ENCODE data around the gene ZCCHC8.
"Not testable (repeated sequence)": the region's sequence is repeated elsewhere in the genome, so short reads cannot be mapped to it uniquely, and the experiment has no call there.

Gene ZCCHC8

DNA sequence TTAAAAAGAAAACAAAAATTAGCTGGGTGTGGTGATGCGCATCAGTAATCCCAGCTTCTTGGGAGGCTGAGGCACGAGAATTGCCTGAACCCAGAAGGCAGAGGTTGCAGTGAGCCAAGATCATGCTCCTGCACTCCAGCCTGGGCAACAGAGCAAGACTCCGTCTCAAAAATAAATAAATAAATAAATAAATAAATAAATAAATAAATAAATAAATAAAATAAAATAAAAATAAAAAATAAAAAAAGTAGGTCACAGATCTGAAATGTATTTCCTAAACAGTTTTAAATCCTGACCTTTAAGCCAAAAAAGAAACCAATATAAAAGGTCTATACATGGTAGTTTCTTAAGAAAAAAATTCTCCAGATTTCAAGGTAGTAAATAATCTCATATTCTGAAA, 12.3 kb upstream of the ZCCHC8 start:
- not testable (repeated sequence) for DNase-seq (ENCODE audit: low spot score)

DNA sequence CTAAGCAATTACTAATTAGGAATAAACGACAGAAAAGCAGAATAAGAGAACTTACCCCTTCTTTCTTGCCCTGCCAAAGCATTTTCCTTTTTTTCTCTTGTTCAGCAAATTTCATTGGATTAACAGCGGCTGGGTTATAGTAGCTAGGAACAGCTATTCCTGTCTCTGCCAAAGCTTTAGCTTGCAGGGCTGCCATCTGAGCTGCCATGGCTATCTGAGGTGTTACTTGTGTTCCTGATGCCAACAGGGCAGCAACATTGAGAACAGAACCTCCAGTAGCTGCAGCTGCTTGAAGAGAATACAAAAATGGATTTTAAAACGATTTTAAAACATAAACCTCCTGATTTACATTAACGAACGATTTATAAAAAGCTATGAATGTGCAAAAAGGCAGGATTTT, 7.4 kb upstream of the ZCCHC8 start:
- no peak for DNase-seq (ENCODE audit: low spot score)

DNA sequence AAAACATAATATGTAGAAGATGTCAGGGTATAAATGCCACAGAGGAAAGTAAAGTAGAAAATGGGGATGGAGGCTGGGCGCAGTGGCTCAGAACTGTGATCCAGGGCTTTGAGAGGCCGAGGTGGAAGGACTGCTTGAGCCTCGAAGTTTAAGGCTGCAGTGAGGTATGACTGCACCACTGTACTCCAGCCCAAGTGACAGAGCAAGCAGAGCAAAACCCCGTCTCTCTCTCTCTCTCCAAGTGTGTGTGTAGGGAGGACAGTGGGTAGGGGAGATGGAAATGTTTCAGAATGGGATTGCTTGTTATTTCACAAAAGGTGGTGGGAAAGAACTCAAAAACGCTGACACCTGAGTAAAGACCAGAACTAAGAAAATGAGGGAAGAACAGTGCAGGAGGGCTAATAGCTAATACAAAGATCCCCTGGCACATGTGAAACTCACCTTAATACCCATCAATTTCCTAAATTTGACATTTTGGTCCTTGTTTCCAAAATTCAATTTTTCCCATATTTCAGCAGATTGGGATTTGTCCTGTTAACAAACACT, 5.7 kb upstream of the ZCCHC8 start:
- no peak for DNase-seq (ENCODE audit: low spot score)

DNA sequence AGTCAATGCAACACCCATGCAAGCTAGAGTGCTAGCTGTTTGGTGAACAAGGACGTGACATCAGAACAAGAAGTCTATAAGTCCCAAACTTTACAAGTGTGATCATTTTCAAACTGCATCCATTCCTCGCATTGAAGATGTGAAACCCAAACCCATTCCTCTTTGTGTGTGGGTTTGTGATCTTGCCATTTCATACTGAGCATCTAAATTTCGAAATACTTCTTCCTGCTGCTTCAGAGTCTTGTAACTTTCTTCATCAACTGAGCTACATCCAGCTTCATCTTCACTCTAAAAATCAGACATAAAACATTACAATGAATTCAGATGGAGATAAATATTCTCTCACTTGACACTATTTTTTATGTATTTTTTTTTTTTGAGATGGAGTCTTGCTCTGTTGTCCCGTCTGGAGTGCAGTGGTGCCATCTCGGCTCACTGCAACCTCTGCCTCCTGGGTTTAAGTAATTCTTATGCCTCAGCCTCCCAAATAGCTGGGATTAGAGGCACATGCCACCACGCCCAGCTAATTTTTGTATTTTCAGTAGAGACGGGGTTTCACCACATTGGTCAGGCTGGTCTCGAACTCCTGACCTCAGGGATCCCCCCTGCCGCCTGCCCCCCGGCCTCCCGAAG, 4.8 kb upstream of the ZCCHC8 start:
- no peak for DNase-seq (ENCODE audit: low spot score)

DNA sequence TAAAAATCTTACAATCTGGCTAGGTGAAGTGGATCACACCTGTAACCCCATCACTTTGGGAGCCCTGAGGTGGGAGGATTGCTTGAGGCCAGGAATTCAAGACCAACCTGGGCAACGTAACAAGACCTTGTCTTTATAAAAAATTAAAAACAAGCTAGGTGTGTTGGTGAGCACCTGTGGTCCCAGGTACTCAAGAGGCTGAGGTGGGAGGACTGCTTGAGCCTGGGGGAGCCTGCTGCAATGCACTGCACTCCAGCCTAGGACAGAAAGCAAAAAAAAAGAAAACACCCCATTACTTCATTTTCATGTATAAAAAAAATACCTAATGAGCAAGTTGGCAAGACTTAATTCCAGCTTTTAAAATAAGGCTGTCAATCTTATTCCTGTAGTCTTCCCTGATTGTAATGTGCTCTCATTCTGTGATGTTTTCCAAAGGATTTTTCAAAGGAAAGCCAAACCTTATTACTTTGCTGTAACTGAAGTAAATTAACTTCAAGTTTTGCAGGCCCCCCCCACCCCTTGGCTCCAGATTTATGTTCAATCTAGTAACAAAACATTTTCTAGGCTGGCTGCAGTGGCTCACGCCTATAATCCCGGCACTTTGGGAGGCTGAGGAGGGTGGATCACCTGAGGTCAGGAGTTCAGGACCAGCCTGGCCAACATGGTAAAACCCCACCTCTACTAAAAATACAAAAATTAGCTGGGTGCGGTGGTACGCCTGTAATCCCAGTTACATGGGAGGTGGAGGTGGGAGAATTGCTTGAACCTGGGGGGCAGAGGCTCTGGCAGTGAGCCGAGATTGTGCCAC, 3.3 kb upstream of the ZCCHC8 start:
- DNase-seq (ENCODE audit: low spot score), result no peak

DNA sequence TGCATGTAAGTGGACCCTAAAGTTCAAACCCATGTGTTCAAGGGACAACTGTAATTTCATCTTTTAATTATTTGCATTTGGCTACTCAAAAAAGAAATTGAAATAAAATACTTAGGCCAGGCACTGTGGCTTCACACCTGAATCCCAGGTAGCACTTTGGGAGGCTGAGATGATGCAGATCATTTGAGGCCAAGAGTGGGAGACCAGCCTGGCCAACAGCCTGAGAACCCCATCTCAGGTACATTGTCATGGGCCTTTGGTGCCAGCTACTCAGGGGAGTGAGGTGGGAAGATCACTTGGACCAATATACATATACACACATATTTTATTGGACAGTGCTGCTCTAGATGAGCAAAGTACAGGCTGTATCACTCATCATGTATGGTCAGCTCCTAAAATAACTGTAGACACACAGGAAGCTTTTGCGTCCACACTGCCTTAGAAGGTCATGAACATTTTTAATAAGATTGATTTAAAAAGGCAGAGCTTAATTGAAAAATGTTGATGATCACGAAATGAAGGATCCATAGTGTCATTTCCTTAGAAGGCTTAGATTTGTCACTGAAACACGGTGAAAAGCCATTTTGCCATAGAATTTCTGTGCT, 2.5 kb upstream of the ZCCHC8 start:
- DNase-seq (ENCODE audit: low spot score), result no peak

DNA sequence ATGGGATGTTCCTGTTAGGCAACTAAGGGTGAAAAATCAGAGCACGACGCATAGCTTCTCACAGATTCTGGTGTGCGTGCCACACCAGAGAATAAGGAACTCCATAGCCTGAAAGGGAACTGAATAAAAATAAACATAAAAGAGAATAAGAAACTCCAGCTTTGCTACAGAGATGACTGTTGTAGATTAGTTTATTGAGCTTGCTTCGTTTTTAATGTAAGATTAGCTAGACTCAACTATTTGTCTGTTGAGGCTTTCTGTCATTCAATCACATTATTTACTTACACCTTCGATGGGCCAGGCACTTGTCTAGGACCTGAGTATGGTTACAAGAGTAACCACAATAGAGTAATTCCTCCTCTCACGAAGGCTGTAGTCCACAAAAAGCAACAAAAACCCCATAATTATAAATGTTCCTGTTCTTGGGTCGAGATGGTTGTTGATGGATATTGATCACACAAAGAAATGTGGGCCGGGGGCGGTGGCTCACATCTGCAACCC, 807 bp upstream of the ZCCHC8 start:
- DNase-seq (ENCODE audit: low spot score), result no peak

DNA sequence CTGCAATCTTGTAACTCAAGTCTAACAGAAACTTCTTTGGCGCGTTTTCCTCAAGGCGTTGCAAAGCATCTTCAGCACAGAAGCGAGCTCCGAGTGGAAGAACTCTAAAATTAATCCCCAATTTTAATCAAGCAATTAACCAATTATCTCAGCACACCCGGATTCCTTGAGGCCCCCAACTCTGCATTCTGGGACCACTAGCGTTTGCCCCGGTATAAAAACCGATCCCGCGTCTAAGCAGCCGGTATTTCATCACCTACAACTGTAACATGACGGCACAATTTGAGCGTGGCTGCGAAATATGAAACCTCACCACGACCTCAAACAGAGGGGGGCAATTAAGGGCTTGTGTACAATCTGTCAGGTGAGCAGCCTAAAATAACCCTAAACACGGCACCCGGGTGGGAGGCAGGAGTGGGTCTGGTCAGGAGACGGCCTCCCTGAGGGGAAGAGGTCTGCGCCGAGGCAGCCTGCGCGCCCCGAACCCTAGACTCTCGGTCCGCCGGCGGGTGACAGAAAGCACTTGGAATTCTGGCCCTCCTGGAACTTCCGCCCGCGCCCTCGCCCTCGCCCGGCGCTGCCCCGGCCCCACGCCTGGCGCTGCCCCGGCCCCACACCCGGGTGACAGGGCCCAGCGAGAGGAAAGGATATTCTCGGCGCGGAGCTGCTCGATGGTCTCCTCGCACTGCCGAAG, 594 bp downstream of the ZCCHC8 start:
- no peak for DNase-seq (ENCODE audit: low spot score)

DNA sequence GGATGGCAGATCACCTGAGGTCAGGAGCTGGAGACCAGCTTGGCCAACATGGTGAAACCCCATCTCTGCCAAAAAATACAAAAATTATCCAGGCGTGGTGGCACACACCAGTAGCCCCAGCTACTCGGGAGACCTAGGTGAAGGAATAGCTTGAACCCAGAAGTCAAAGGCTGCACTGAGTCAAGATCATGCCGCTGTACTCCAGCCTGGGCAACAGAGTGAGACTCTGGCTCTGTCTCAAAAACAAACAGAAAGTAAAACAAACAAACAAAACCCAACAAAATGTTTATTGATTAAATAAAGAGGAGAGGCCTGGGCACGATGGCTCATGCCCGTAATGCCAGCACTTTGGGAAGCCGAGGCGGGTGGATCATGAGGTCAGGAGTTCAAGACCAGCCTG, 5.5 kb downstream of the ZCCHC8 start:
- DNase-seq (ENCODE audit: low spot score), result no peak

DNA sequence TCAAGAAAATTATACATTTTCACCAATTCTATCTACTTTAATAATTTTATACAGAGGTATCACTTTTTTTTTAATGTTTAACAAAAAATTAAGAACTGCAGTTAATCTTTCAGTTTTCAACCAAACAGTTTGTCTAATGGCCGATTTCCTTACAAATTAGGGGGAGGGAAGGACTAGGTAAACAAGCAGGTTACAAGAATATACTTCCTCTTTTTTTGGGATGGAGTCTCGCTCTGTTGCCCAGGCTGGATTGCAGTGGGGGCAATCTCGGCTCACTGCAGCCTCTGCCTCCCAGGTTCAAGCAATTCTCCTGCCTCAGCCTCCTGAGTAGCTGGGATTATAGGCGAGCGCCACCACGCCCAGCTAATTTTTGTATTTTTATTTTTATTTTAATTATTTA, 7.5 kb downstream of the ZCCHC8 start:
- not testable (repeated sequence) for DNase-seq (ENCODE audit: low spot score)

DNA sequence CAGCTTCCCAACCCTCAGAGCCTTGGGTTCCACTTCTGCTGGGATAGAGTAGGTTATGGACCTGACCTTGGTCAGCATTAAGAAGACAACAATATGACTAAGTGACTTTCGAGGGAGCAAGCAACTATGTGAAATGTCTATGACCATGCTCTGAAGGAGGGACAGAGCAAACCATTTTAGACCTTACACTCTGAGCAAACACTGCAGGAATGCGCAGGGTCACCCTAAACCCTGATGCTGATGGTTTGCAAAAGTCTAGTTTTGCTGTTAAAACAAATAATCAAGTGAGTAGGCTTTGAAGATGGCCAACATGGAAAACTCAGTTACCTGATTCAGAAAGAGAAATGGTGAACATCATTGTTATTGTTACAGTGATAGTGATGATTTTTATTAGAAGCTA, 8.7 kb downstream of the ZCCHC8 start:
- no peak for DNase-seq (ENCODE audit: low spot score)

DNA sequence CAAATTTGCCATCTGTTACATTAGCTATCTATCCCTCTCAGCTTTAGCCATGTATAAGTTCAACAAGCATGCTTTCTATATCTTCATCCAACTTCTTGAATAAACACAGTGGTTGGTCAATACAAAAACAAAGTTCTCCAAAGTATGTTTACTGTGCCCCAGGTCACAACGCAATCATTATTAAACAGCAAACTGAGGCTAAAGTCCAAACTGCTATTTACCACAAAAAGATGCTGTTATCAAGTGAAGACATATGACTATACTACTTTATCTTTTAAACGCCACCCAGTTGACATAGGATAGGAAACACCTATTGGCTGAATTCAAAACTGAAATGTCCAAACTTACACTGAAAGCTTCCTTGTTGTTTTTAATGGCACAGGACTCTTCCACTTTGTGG, 11.7 kb downstream of the ZCCHC8 start:
- DNase-seq (ENCODE audit: low spot score), result no peak

DNA sequence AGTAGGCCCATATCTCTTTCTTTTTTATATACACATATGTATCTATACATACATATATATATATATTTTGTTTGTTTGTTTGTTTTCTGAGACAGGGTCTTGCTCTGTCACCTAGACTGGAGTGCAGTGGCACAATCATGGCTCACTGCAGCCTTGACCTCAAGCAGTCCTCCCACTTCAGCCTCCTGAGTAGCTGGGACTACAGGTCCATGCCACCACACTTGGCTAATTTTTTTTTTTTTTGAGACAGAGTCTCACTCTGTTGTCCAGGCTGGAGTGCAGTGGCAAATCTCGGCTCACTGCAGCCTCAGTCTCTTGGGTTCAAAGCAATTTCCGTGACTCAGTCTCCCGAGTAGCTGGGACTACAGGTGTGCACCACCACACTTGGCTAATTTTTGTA, 12.9 kb downstream of the ZCCHC8 start:
- DNase-seq (ENCODE audit: low spot score), result not testable (repeated sequence)

DNA sequence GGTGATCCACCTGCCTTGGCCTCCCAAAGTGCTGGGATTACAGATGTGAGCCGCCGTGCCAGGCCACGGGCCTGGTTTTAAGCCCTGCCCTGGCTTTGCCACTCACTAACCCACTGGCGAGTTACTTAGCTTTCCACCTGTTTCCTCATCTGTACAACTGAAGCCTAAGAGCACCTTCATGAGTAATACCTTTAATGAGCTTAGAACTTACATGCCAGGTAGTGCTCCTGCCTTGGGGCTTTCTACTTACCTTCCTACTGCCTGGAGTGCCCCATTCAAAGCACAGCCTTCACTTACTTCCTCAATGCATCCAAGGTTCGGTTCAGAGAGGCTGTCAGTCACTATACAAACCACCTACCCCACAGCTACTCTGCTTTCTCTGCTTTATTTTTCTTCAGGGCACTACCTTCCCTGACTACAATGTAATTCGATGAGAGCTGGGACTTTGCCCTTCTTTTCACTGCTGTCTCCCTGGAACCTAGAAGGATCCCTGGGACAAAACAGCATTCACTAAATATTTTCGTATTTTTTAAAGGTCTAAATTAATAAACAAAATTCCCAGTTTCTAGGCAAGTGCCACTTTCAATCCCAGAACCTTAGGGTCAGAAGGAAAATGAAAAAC, 13.8 kb downstream of the ZCCHC8 start:
- DNase-seq (ENCODE audit: low spot score), result no peak

DNA sequence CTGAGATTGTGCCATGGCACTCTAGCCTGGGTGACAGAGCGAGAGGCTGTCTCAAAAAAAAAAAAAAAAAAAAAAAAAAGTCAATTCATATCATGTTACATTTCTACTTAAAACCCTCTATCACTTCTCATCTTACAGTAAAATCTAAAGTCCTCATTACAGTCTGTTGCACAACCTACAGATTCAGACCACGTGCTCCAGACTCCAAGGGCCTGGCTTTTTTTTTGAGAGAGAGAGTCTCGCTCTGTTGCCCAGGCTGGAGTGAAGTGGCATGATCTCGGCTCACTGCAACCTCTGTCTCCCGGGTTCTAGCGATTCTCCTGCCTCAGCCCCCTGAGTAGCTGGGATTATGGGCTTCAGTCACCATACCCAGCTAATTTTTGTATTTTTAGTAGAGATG, 14.4 kb downstream of the ZCCHC8 start:
- not testable (repeated sequence) for DNase-seq (ENCODE audit: low spot score)

DNA sequence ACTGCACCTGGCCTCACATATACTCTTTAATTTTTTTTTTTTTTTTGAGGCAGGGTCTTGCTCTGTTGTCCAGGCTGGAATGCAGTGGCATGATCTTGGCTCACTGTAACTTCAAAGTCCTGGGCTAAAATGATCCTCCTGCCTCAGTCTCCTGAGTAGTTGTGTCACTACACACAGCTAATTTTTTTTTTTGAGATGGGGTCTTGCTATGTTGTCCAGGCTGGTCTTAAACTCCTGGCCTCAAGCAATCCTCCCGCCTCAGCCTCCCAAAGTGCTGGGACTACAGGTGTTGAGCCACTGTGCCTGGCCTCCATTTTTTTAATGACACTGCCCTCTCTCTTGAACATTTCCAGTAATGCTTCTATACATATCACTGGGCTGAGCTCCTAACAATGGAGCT, 16.3 kb downstream of the ZCCHC8 start:
- not testable (repeated sequence) for DNase-seq (ENCODE audit: low spot score)

DNA sequence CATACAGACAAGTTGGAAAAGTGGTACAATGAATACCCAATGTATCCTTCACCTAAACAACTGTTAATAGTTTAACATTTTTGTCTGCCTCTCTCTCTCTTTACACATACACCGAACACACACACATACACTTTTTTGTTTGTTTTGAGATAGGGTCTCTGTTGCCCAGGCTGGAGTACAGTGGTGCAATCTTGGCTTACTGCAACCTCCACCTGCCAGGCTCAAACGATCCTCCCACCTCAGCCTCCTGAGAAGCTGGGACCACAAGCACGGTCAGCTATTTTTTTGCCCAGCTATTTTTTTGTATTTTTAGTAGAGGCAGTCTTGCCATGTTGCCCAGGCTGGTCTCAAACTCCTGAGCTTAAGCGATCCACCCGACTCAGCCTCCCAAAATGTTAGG, 16.8 kb downstream of the ZCCHC8 start:
- DNase-seq (ENCODE audit: low spot score), result no peak

DNA sequence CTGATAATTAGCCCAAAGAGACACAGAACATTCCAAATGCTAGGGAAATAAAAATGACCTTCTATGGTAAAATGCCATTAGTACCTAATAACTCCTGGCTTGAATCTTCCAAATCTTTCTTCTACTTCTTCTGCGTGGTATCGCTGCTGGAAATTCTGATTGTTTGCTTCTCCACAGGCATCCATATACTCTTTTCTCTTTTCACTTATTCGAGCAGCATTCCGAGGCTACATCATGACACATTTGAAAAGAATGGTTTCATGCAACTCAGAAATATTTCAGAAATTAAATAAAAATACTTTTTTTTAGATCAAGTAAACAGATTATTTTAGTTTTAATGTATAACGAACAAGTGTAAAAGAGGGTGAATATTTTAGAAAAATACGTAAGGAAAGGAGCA, 18.9 kb downstream of the ZCCHC8 start:
- DNase-seq (ENCODE audit: low spot score), result no peak

DNA sequence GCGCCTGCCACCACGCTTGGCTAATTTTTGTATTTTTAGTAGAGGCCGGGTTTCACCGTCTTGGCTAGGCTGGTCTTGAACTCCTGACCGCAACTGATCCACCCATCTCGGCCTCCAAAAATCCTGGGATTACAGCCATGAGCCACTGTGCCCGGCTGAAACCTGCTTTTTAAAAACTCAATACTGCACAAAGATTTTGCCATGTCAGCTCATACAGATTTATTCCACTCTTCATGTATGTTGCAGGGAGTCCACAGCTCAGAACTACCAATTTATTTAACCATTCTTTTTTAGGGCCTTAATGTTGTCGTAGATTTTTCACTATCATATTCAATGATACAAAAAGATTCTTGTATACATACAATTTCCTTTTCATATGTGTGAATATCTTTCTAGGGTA, 20.0 kb downstream of the ZCCHC8 start:
- DNase-seq (ENCODE audit: low spot score), result no peak

DNA sequence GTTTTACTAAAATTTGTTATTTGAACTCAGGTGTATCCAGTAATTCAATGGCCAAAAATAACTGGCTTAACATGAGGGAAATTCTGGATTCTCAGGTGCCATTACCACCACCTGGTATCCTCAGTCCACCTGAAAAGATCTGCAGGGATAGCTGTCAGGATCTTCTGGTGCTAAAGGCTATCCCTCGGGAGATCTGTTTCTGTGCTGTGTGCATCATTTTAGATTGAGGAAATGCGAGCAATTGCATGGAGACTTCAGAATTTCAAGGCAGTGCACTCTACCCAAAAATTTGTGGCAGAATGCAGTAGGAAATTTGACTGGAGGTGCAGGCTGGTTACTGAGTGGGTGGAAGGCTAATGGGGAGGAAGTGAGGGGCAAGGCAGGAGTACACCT, 26.4 kb downstream of the ZCCHC8 start:
- DNase-seq (ENCODE audit: low spot score), result no peak

DNA sequence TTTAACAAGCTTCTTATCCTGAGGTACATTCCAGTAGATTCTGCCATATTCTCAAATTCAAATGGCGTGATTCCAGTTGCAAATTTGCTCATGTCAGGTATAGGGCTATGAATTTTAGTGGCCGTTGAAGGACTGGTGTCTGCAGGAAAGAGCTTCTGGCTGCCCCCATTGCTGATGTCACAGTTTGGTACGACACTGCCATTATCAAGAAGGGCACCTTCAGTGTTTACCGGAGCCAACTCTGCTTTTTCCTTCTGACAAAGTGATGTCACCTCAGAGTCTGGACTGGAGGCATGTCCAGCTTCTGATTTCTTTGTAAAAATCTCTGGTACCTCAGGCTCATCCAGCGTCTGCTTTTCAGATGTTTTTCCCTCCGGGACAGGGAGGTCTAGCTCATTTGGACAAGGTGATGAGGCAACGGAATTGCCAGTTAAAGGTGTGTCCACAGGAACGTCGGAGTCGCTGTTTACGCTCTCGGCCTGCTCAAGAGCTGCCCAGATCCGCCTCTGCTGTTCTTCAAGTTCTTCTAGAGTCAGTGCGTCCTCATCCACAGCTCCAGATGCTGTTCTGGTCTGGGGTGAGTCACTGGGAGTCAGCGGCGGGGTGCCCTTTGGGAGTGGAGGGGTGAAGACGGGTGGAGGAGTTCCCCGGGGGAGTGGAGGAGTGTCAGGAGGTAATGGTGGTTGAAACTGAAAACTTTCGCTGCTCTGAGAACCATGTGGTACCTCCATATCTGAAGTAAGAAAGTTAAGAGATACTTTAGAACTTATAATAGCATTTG, 27.0 kb downstream of the ZCCHC8 start:
- no peak for DNase-seq (ENCODE audit: low spot score)

Data from SK-N-DZ (cell line).